IMR-90 (cell line): ENCODE measurements around the gene MICALL2. TPM values are rescaled to one million over a fixed set of nuclear protein-coding genes. Genes with fewer than 3 reads are reported as not detected.

ENCODE experiments used
- ATAC-seq: fragments of 200-7000 bp; cut with Tn5 transposase; 2 replicates; pipeline ENCODE4 v1.9.1; 2020; ENCODE audit warnings: low read depth, mild to moderate bottlenecking, moderate library complexity
- BruUV-seq: library from RNA; stranded (reverse); fragments of 400-500 nt; replicated peaks from 2 replicates; lab custom pipeline; 2021; lab: Mats Ljungman, UMichigan
- CTCF ChIA-PET: fragments of 300-600 bp; formaldehyde crosslinking; extraction: SDS; loops from one replicate; lab custom pipeline; 2021; ENCODE audit warnings: antibody characterized with exemption; lab: Yijun Ruan, JAX
- POLR2A ChIA-PET: fragments of 300-600 bp; sonication (Branson Sonifier 250); formaldehyde crosslinking; loops from one replicate; lab custom pipeline; 2022; ENCODE audit warnings: antibody characterized with exemption; ENCODE audit not compliant: unreplicated experiment; lab: Charles Lee
- DNase-seq: peaks from one replicate; pipeline ENCODE4 v3.0.0; 2013
- H2AFZ ChIP-seq: replicated peaks from 2 replicates; pipeline ENCODE3; 2013; ENCODE audit warnings: low read length, mild to moderate bottlenecking; ENCODE audit not compliant: poor library complexity
- H2AK5ac ChIP-seq: 2 replicates; pipeline ENCODE4 v1.6.1; 2013; ENCODE audit warnings: low read depth, low read length, inconsistent platforms
- H2AK9ac ChIP-seq: replicated peaks from 2 replicates; pipeline ENCODE3; 2013; ENCODE audit warnings: mild to moderate bottlenecking, low read depth, low read length, moderate library complexity; ENCODE audit not compliant: poor library complexity
- H2BK120ac ChIP-seq: 2 replicates; pipeline ENCODE4 v1.6.1; 2013; ENCODE audit warnings: low read depth, low read length, inconsistent platforms
- H2BK15ac ChIP-seq: 3 replicates; pipeline ENCODE4 v1.6.1; 2013; ENCODE audit warnings: low read depth, low read length, inconsistent platforms
- H2BK20ac ChIP-seq: 2 replicates; pipeline ENCODE4 v1.6.1; 2013; ENCODE audit warnings: low read depth, mild to moderate bottlenecking, inconsistent platforms, low read length, moderate library complexity
- H2BK5ac ChIP-seq: 2 replicates; pipeline ENCODE4 v1.6.1; 2013; ENCODE audit warnings: mild to moderate bottlenecking, low read depth, low read length, inconsistent platforms; ENCODE audit not compliant: poor library complexity, severe bottlenecking
- H3K14ac ChIP-seq: replicated peaks from 2 replicates; pipeline ENCODE4 v1.6.1; 2013; ENCODE audit warnings: low read depth, low read length, inconsistent platforms
- H3K18ac ChIP-seq: 2 replicates; pipeline ENCODE4 v1.6.1; 2013; ENCODE audit warnings: low read depth, low read length, control low read depth
- H3K23ac ChIP-seq: 2 replicates; pipeline ENCODE4 v1.6.1; 2013; ENCODE audit warnings: low read depth, low read length, inconsistent platforms
- H3K27ac ChIP-seq: 2 replicates; pipeline ENCODE4 v1.5.1; 2013; ENCODE audit warnings: mild to moderate bottlenecking, control low read depth, low read length; ENCODE audit not compliant: insufficient read depth
- H3K27me3 ChIP-seq: 2 replicates; pipeline ENCODE4 v1.6.1; 2013; ENCODE audit warnings: low read length; ENCODE audit not compliant: control insufficient read depth, insufficient read depth
- H3K36me3 ChIP-seq: 2 replicates; pipeline ENCODE4 v1.6.1; 2013; ENCODE audit warnings: low read length, mixed read lengths; ENCODE audit not compliant: control insufficient read depth, insufficient read depth
- H3K4ac ChIP-seq: 2 replicates; pipeline ENCODE4 v1.6.1; 2013; ENCODE audit warnings: low read depth, low read length, inconsistent platforms
- H3K4me1 ChIP-seq: 2 replicates; pipeline ENCODE4 v1.6.1; 2013; ENCODE audit warnings: low read length, mixed read lengths; ENCODE audit not compliant: control insufficient read depth, insufficient read depth
- H3K4me2 ChIP-seq: 2 replicates; pipeline ENCODE4 v1.6.1; 2013; ENCODE audit warnings: low read depth, mild to moderate bottlenecking, control low read depth, low read length, moderate library complexity
- H3K4me3 ChIP-seq: 2 replicates; pipeline ENCODE4 v1.5.1; 2013; ENCODE audit warnings: low read depth, mild to moderate bottlenecking, control low read depth, low read length, moderate library complexity; ENCODE audit not compliant: insufficient read depth
- H3K56ac ChIP-seq: 2 replicates; pipeline ENCODE4 v1.6.1; 2013; ENCODE audit warnings: low read length, inconsistent platforms; ENCODE audit not compliant: insufficient read depth; ENCODE audit errors: extremely low read depth
- H3K79me1 ChIP-seq, 2 experiments: 2 replicates each; pipeline ENCODE4 v1.6.1; 2013; ENCODE audit warnings: low read length in 2 of 2, inconsistent platforms in 1 of 2, low read depth in 1 of 2
- H3K9ac ChIP-seq: 2 replicates; pipeline ENCODE4 v1.6.1; 2013; ENCODE audit warnings: low read depth, low read length, control low read depth
- H3K9me1 ChIP-seq: 2 replicates; pipeline ENCODE4 v1.6.1; 2013; ENCODE audit warnings: low read length, inconsistent platforms; ENCODE audit not compliant: insufficient read depth
- H3K9me3 ChIP-seq: 2 replicates; pipeline ENCODE4 v1.6.1; 2013; ENCODE audit warnings: low read length; ENCODE audit not compliant: control insufficient read depth, insufficient read depth
- H4K20me1 ChIP-seq: 2 replicates; pipeline ENCODE4 v1.6.1; 2013; ENCODE audit warnings: low read length, inconsistent platforms; ENCODE audit not compliant: insufficient read depth
- H4K5ac ChIP-seq: 2 replicates; pipeline ENCODE4 v1.6.1; 2013; ENCODE audit warnings: mild to moderate bottlenecking, low read depth, low read length, control low read depth
- H4K8ac ChIP-seq, 2 experiments: 2 replicates each; pipeline ENCODE4 v1.6.1; 2013; ENCODE audit warnings: low read depth in 2 of 2, low read length in 2 of 2, control low read depth in 1 of 2, inconsistent platforms in 1 of 2
- H4K91ac ChIP-seq: 2 replicates; pipeline ENCODE4 v1.6.1; 2013; ENCODE audit warnings: low read depth, low read length, inconsistent platforms; ENCODE audit not compliant: insufficient read depth
- BHLHE40 ChIP-seq: fragments of 150-350 bp; IDR thresholded peaks from 2 replicates; pipeline ENCODE4 v1.6.1; 2016; ENCODE audit warnings: mild to moderate bottlenecking, low read depth, low read length
- CEBPB ChIP-seq: IDR thresholded peaks from 2 replicates; pipeline ENCODE4 v1.6.1; 2012; ENCODE audit warnings: low read depth, low read length, improper control_type of control experiment
- CHD1 ChIP-seq: IDR thresholded peaks from 2 replicates; pipeline ENCODE4 v1.6.1; 2012; ENCODE audit warnings: low read depth, low read length, improper control_type of control experiment
- CTCF ChIP-seq: conservative IDR thresholded peaks from 2 replicates; pipeline ENCODE4 v1.5.1; 2012; ENCODE audit warnings: mild to moderate bottlenecking, low read depth, low read length, improper control_type of control experiment
- ELK1 ChIP-seq: fragments of 150-350 bp; IDR thresholded peaks from 2 replicates; pipeline ENCODE4 v1.6.1; 2016; ENCODE audit warnings: low read depth, mild to moderate bottlenecking, low read length, moderate library complexity, borderline replicate concordance
- FOS ChIP-seq: fragments of 150-350 bp; IDR thresholded peaks from 2 replicates; pipeline ENCODE4 v1.6.1; 2016; ENCODE audit warnings: low read depth, low read length
- MAFK ChIP-seq: IDR thresholded peaks from 2 replicates; pipeline ENCODE4 v1.6.1; 2012; ENCODE audit warnings: low read depth, low read length, improper control_type of control experiment
- MAZ ChIP-seq: IDR thresholded peaks from 2 replicates; pipeline ENCODE4 v1.6.1; 2012; ENCODE audit warnings: low read depth, mild to moderate bottlenecking, low read length, improper control_type of control experiment, moderate library complexity, borderline replicate concordance
- MXI1 ChIP-seq: IDR thresholded peaks from 2 replicates; pipeline ENCODE4 v1.6.1; 2012; ENCODE audit warnings: low read depth, mild to moderate bottlenecking, low read length, moderate library complexity, borderline replicate concordance
- NFE2L2 ChIP-seq: fragments of 150-350 bp; IDR thresholded peaks from 2 replicates; pipeline ENCODE4 v1.6.1; 2016; ENCODE audit warnings: low read depth, mild to moderate bottlenecking, low read length
- POLR2A ChIP-seq: IDR thresholded peaks from 2 replicates; pipeline ENCODE4 v1.6.1; 2012; ENCODE audit warnings: mild to moderate bottlenecking, low read depth, low read length
- RAD21 ChIP-seq: IDR thresholded peaks from 2 replicates; pipeline ENCODE4 v1.6.1; 2012; ENCODE audit warnings: low read length, improper control_type of control experiment
- RCOR1 ChIP-seq: IDR thresholded peaks from 2 replicates; pipeline ENCODE4 v1.6.1; 2012; ENCODE audit warnings: mild to moderate bottlenecking, low read length, improper control_type of control experiment; ENCODE audit not compliant: insufficient replicate concordance
- RFX5 ChIP-seq: IDR thresholded peaks from 2 replicates; pipeline ENCODE4 v1.8.0; 2012; ENCODE audit warnings: low read depth, mild to moderate bottlenecking, low read length, moderate library complexity
- SMC3 ChIP-seq: fragments of 150-350 bp; IDR thresholded peaks from 2 replicates; pipeline ENCODE4 v1.6.1; 2016; ENCODE audit warnings: low read depth, mild to moderate bottlenecking, antibody characterized with exemption, low read length, moderate library complexity
- USF2 ChIP-seq: fragments of 150-350 bp; IDR thresholded peaks from 2 replicates; pipeline ENCODE4 v1.6.1; 2017; ENCODE audit warnings: mild to moderate bottlenecking, antibody characterized with exemption, low read length, low read depth
- WGBS, 2 experiments: methylation state at CpG; one replicate each; pipeline versions ENCODE4 v1.1.5 to v1.1.7; 2013; ENCODE audit warnings: missing lambda C conversion rate in 2 of 2; ENCODE audit not compliant: insufficient read length in 1 of 2; ENCODE audit errors: extremely low coverage in 2 of 2; 5-methylcytosine and 5-hydroxymethylcytosine counted together
- dilution Hi-C: fragments of 300-500 bp; cut with HindIII; formaldehyde crosslinking; loops from one replicate; pipeline ENCODE4 v1.14.3; 2018; ENCODE audit warnings: low sequenced_read_pairs; ENCODE audit not compliant: unreplicated experiment
- in situ Hi-C: fragments of 300-500 bp; cut with MboI; formaldehyde crosslinking; loops from 3 replicates; pipeline ENCODE4 v1.14.3; 2019; ENCODE audit warnings: low sequenced_read_pairs, inconsistent platforms, mixed read lengths
- intact Hi-C: fragments of 100-400 bp; cut with micrococcal nuclease; formaldehyde crosslinking; loops from 2 replicates; pipeline ENCODE4 v1.10.0; 2022
- polyA plus RNA-seq, 3 experiments: library from polyadenylated mRNA; depleted of rRNA; stranded (reverse); fragments of >200 nt; gene quantifications; 2 replicates each; pipeline ENCODE4 v1.2.3, GENCODE V29; 2012; ENCODE audit warnings: low replicate concordance in 1 of 3
- total RNA-seq: library from RNA; depleted of rRNA; stranded (reverse); fragments of >200 nt; gene quantifications from 2 replicates; pipeline ENCODE4 v1.2.3, GENCODE V29; 2012

The MICALL2 gene
- total and polyA plus RNA-seq, 2 of the 4 experiments (the other 2 are of a cell fraction): 6.6 to 34.1 TPM

- H2AK5ac ChIP-seq: no peak overlapping the region
- no peak overlapping the region for H2AFZ ChIP-seq
- no peak for TF ChIP-seq NFE2L2
- TF ChIP-seq RAD21: no peak
- TF ChIP-seq SMC3: no peak
- TF ChIP-seq USF2: no peak; the same call in 1 of the 2 replicates
- TF ChIP-seq CEBPB: no peak
- TF ChIP-seq MAFK: no peak
- no peak for TF ChIP-seq BHLHE40
- TF ChIP-seq RFX5: no peak
- no peak for TF ChIP-seq ELK1
- no peak for TF ChIP-seq CHD1
- no peak for TF ChIP-seq FOS
- TF ChIP-seq MXI1: no peak
- TF ChIP-seq POLR2A: no peak
- TF ChIP-seq CTCF: no peak
- TF ChIP-seq MAZ: no peak
- TF ChIP-seq RCOR1: no peak
- H2BK5ac ChIP-seq: no peak overlapping the region
- H3K18ac ChIP-seq: no peak overlapping the region
- no peak overlapping the region for H4K5ac ChIP-seq
- WGBS, 2 experiments: 0% methylated on average over 8 of the region's 35 CpGs; no CpG with 5 or more reads in 1 of the 2 experiments
- no peak overlapping the region for H3K4me2 ChIP-seq
- ChIA-PET POLR2A (interaction anchor here (0.6 kb wide), 1 partner anchor 299 kb away, joined by 5 read pairs; no protein-coding TSS in a partner anchor), CTCF (no interaction called here)
- no peak overlapping the region for H2BK15ac ChIP-seq
- intact Hi-C loops: no loop called here
- H3K4me1 ChIP-seq: peaks cover 35% of the 10 kb centered on the region
- peak overlapping the region; percentile 79 for H3K4me3 ChIP-seq
- in situ Hi-C loops: no loop called here
- H3K9ac ChIP-seq: no peak overlapping the region
- dilution Hi-C loops: no loop called here
- H3K79me1 ChIP-seq: peaks cover 0 to 52% of the 10 kb centered on the region in 2 experiments; a peak in 3 of 4 replicates
- no peak overlapping the region for H2AK9ac ChIP-seq
- H4K8ac ChIP-seq: peak overlapping the region in 1 of 2 experiments; percentile 85; a peak in 1 of 4 replicates
- ATAC-seq (peak; percentile 92), DNase-seq (peak; percentile 97)
- no peaks in the 10 kb centered on the region for H3K36me3 ChIP-seq
- H3K27me3 ChIP-seq: no peaks in the 10 kb centered on the region
- no peak overlapping the region for H3K23ac ChIP-seq
- H3K4ac ChIP-seq: no peak overlapping the region
- H3K27ac ChIP-seq: no peak overlapping the region
- peaks cover 31% of the 10 kb centered on the region for H4K20me1 ChIP-seq
- no TSS peak for BruUV-seq
- H4K91ac ChIP-seq: no peak overlapping the region
- H3K9me3 ChIP-seq: no peaks in the 10 kb centered on the region
- no peak overlapping the region for H2BK120ac ChIP-seq
- no peak overlapping the region for H2BK20ac ChIP-seq
- peaks cover 12% of the 10 kb centered on the region for H3K9me1 ChIP-seq
- H3K14ac ChIP-seq: no peak overlapping the region
- no peak overlapping the region for H3K56ac ChIP-seq
These were observed 232 bp upstream of the MICALL2 start for GRCh38 chr7:1459512-1459892.
